Erythroblast (primary cell): ENCODE results near the gene ANKRD63.

Source experiments
- GATA1 ChIP-seq: IDR thresholded peaks from 2 replicates; pipeline ENCODE4 v1.6.1; 2011; ENCODE audit warnings: low read depth, mild to moderate bottlenecking, control low read depth, low read length, moderate library complexity
- POLR2A ChIP-seq: IDR thresholded peaks from 2 replicates; pipeline ENCODE4 v1.6.1; 2011; ENCODE audit warnings: mild to moderate bottlenecking, low read length

DNA sequence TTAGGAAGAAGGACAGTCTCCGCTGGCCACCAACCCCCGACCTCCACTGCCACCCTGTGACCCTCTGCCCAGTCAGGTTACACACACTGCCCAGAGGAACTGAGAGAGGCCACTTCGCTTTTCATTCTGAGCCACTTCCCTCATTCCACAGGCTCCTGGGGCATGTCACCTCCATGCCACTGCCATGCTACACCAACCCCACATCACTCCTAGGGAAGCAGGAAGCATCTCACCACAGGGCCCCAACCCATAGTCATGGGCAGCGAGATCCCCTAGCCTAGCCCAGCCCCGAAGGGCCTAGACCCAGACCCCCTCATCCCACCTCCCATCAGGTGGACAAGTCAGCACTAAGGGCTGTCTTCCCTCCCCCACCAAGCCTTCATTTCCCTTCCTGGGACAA is 23.5 kb upstream of the ANKRD63 start:
- TF ChIP-seq POLR2A: no peak
- no peak for TF ChIP-seq GATA1
